Kidney epithelial cell (primary cell): ENCODE results near the gene MTA1. TPM values are rescaled to one million over a fixed set of nuclear protein-coding genes. Genes with fewer than 3 reads are reported as not detected.
A peak's percentile ranks its signal among the peaks of the same experiment; 100 is the strongest.

Experiments used
- DNase-seq: peaks from one replicate; pipeline ENCODE4 v3.0.0-alpha.2; 2010; ENCODE audit warnings: low read depth
- H3K27me3 ChIP-seq: 2 replicates; pipeline ENCODE4 v1.6.0; 2011; ENCODE audit warnings: low read length; ENCODE audit not compliant: control insufficient read depth, insufficient read depth
- H3K36me3 ChIP-seq: 2 replicates; pipeline ENCODE4 v1.5.1; 2011; ENCODE audit warnings: low read length; ENCODE audit not compliant: control insufficient read depth, insufficient read depth
- H3K4me3 ChIP-seq: 2 replicates; pipeline ENCODE4 v1.5.1; 2011; ENCODE audit warnings: low read depth, mild to moderate bottlenecking, control low read depth, low read length
- CTCF ChIP-seq: IDR thresholded peaks from 2 replicates; pipeline ENCODE4 v1.5.1; 2011; ENCODE audit warnings: mild to moderate bottlenecking, moderate library complexity, low read length, control low read depth, inconsistent platforms; ENCODE audit not compliant: insufficient read depth, poor library complexity, severe bottlenecking
- total RNA-seq: library from RNA; depleted of rRNA; stranded (reverse); fragments of >200 nt; gene quantifications from 2 replicates; pipeline ENCODE4 v1.2.3, GENCODE V29; 2015

MTA1 gene
- total RNA-seq, 1 donor from 2014 or later: 68.3 TPM

GRCh38 chr14:105393151-105393550, 26.5 kb upstream of the MTA1 start:
- Histone ChIP-seq H3K36me3 (no peaks in the 10 kb centered on the region), H3K27me3 (no peaks in the 10 kb centered on the region), H3K4me3 (no peak overlapping the region)
- DNase-seq: no peak
- no peak for TF ChIP-seq CTCF

- peaks cover 2% of the 10 kb centered on the region for H3K36me3 ChIP-seq
- DNase-seq: no peak
- H3K27me3 ChIP-seq: no peaks in the 10 kb centered on the region
Measured at GRCh38 chr14:105394714-105395537, 24.7 kb upstream of the MTA1 start.

DNA sequence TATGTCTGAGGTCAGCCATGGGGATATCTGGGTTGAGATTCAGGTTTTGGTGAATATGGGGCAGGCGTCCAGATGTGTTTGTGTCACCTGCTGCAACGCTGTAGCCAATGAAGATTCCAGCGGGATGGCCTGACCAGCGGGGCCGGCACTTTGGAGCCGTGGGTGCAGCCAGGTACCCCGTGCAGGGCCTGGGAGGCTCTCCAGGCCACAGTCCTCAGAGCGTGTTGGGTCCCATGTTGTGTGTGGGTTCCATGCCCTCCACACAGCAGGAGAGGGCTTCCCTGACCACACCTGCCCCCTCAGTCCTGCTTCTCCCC, 24.1 kb upstream of the MTA1 start:
- no peak overlapping the region for H3K4me3 ChIP-seq
- TF ChIP-seq CTCF: no peak
- no peak for DNase-seq
- H3K36me3 ChIP-seq: peaks cover 2% of the 10 kb centered on the region
- H3K27me3 ChIP-seq: no peaks in the 10 kb centered on the region

More at GRCh38 chr14:105394714-105395537, 24.7 kb upstream of the MTA1 start:
- TF ChIP-seq CTCF: no peak
- no peak overlapping the region for H3K4me3 ChIP-seq

DNA sequence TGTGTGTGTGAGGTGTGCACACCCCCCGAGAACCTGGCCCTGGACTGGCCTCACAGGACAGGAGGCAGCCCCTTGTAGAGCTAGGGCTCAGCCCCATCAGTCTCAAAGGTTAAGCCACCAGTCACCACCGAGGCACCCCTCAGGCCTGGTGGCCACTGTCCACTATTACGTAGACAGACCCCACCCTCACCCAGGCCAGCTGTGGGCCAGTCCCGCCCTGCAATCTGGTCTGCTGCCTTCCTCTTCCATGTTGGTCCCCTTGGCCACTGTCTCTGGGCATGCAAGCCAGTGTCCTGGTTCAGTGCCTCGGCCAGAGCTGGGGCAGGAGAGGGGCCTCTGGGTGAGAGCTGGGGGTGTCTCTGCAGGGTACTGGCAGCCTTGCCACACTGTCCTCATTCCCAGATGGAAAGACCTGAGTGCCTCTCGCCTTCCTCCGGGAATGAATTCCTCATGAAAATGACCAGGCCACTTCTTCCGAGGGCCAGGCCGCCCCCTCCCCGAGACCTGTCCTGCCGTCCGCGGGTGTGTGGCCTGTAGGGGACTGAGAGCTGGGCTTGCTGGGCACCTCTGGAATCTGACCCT, 22.2 kb upstream of the MTA1 start:
- no peak for DNase-seq
- peaks cover 3% of the 10 kb centered on the region for H3K36me3 ChIP-seq
- no peak overlapping the region for H3K4me3 ChIP-seq
- H3K27me3 ChIP-seq: no peaks in the 10 kb centered on the region
- no peak for TF ChIP-seq CTCF

DNA sequence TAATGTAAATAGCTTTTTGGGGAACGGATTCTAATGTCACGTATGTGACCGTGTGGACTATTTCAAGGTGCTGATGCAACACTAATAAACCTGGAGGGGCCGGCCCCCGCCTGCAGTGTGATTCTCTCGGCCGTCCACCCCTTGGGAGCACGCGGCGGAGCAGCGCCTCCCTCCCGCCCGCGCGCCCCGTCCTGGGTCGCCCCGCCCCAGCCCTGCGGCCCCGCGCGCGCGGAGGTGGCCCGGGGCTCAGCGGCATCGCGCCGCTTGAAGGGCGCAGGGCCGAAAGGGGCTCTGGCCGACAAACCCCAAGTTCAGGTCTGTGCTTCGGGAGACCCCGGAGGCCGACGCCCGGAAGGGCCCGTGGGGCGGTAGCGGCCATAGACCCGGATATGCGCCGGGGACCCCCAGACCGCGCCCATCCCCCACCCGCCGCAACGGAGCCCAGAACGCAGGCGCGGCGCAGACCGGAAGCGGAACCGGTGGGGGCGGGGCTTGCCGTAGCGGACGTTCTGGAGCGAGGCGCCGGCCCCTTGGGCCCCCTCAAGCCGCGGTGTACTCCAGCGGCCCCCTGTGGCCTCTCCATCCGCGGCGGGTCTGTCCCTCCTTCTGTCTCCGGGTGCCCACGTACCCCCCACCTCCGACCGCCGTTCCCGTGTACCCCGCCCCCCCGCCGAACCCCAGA, 21.4 kb upstream of the MTA1 start, which contains the start of gene TEX22:
TSS of gene TEX22 (plus strand) at position 495 of the 682 bp plus-strand sequence. CDS start 803 bp downstream, outside the sequence.
- DNase-seq: no peak
- Histone ChIP-seq H3K27me3 (no peaks in the 10 kb centered on the region), H3K36me3 (peaks cover 3% of the 10 kb centered on the region), H3K4me3 (peak within 1 kb of the TSS; percentile 86)
- TF ChIP-seq CTCF: no peak
